Erythroblast (primary cell): ENCODE measurements around the gene NOSTRIN.
A peak's percentile ranks its signal among the peaks of the same experiment; 100 is the strongest.
"Not testable (repeated sequence)": the region's sequence is repeated elsewhere in the genome, so short reads cannot be mapped to it uniquely, and the experiment has no call there.

Source experiments
- DNase-seq, 2 experiments: peaks; one replicate each; lab custom pipeline; 2025; lab: John Stamatoyannopoulos, UW
- GATA1 ChIP-seq: IDR thresholded peaks from 2 replicates; pipeline ENCODE4 v1.6.1; 2011; ENCODE audit warnings: low read depth, mild to moderate bottlenecking, control low read depth, low read length, moderate library complexity
- POLR2A ChIP-seq: IDR thresholded peaks from 2 replicates; pipeline ENCODE4 v1.6.1; 2011; ENCODE audit warnings: mild to moderate bottlenecking, low read length

The NOSTRIN gene

GRCh38 chr2:168851674-168852320 lies 49.4 kb downstream of the NOSTRIN start:
- peak; percentile 99 for DNase-seq
- peak; percentile 55 for TF ChIP-seq GATA1
- peak; percentile 29 for TF ChIP-seq POLR2A

- no peak for TF ChIP-seq GATA1
- no peak for TF ChIP-seq POLR2A
- DNase-seq = peak; percentile 37 to 44
Observed at GRCh38 chr2:168852481-168852880, 50.0 kb downstream of the NOSTRIN start.

GRCh38 chr2:168853471-168853870 lies 51.0 kb downstream of the NOSTRIN start:
- peak in 1 of 2 experiments; percentile 40 for DNase-seq

GRCh38 chr2:168854651-168855050 lies 52.2 kb downstream of the NOSTRIN start:
- TF ChIP-seq POLR2A (no peak), GATA1 (no peak)
- no peak for DNase-seq

More at GRCh38 chr2:168853471-168853870, 51.0 kb downstream of the NOSTRIN start:
- TF ChIP-seq GATA1 (no peak), POLR2A (no peak)

- DNase-seq = no peak
- TF ChIP-seq GATA1 (no peak), POLR2A (no peak)
Observed at GRCh38 chr2:168855601-168856000, 53.2 kb downstream of the NOSTRIN start.

GRCh38 chr2:168858146-168858545 lies 55.7 kb downstream of the NOSTRIN start:
- no peak for TF ChIP-seq POLR2A
- no peak for TF ChIP-seq GATA1
- DNase-seq = no peak

GRCh38 chr2:168867164-168867563 lies 64.7 kb downstream of the NOSTRIN start:
- not testable (repeated sequence) for DNase-seq

- DNase-seq = not testable (repeated sequence)
Observed at GRCh38 chr2:168870369-168870768, 67.9 kb downstream of the NOSTRIN start.

- DNase-seq = not testable (repeated sequence)
Observed at GRCh38 chr2:168870824-168871223, 68.4 kb downstream of the NOSTRIN start.

GRCh38 chr2:168874368-168875054 lies 72.1 kb downstream of the NOSTRIN start:
- TF ChIP-seq POLR2A = no peak
- no peak for TF ChIP-seq GATA1
- no peak for DNase-seq

- DNase-seq = not testable (repeated sequence)
Observed at GRCh38 chr2:168882163-168882562, 79.7 kb downstream of the NOSTRIN start.

- no peak for TF ChIP-seq POLR2A
Observed at GRCh38 chr2:168884975-168885374, 82.5 kb downstream of the NOSTRIN start.

GRCh38 chr2:168889635-168890005 lies 87.2 kb downstream of the NOSTRIN start:
- no peak for TF ChIP-seq GATA1
- no peak for TF ChIP-seq POLR2A
- peak; percentile 67 to 77 for DNase-seq

More at GRCh38 chr2:168884975-168885374, 82.5 kb downstream of the NOSTRIN start:
- DNase-seq = peak; percentile 39 to 56

GRCh38 chr2:168890006-168890782 lies 87.8 kb downstream of the NOSTRIN start, which contains the start of gene SPC25:
Gene SPC25, minus strand, starts transcription at chr2:168890430. Its CDS starts 911 bp downstream, at chr2:168889519.
- TF ChIP-seq GATA1 = no peak
- TF ChIP-seq POLR2A = peak; percentile 80

More at GRCh38 chr2:168890006-168890782, 87.8 kb downstream of the NOSTRIN start, which contains the start of gene SPC25:
- peak; percentile 97 for DNase-seq
